Hypothalamus (tissue), 51 donors: ENCODE data around the gene WHRN.
A peak's percentile ranks its signal among the peaks of the same experiment; 100 is the strongest.

ENCODE experiments used
- DNase-seq, 51 donors: peaks; one replicate each; lab custom pipeline; 2025; lab: John Stamatoyannopoulos, UW

The WHRN gene

DNA sequence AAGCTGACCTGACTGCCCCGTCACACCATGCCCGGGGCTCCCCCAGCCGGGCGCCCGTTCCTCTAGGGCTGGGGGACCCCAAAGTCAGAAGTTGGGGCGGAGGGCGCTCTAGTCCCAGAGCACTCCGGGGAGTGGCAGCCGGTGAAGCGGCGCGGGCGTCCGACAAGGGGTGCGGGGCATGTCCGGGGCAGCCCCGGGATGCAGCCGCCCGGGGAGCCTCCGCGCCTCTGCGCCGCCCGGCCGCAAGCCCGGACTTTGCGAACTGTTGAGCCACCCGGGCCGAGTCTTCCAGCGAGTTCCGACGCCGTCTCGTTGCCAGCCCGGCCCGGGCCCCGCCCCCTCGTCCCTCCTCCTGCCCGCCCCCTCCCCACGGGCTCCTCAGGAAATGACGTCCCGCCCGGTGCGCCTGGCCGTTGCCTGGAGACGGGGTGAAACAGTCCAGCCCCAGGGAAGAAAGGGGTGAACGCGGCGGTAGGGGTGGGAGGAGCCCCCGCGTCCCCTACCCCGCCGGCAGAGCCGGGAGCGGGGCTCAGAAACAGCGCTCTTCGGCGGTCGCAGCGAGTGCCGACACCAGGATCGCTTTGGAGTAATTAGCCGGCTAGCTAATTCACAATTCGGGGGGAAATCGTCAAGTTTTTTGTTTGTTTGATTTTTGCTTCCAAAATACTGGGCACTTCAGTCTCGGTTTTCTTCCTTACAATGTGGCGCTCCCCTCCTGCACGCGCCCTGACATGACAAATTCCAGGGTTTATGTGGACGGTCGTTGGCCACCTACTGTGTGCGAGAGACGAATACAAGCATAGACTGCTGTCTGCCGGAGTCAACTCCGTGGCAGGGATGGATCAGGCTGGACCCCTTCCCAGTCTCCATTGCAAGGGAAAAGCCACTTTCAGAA is at the start of gene WHRN:
TSS of gene WHRN (minus strand) at position 287 of the 895 bp plus-strand sequence. CDS start 672 bp downstream, outside the sequence.
- DNase-seq, result peak; percentile 38 to 98 (median 91)

DNA sequence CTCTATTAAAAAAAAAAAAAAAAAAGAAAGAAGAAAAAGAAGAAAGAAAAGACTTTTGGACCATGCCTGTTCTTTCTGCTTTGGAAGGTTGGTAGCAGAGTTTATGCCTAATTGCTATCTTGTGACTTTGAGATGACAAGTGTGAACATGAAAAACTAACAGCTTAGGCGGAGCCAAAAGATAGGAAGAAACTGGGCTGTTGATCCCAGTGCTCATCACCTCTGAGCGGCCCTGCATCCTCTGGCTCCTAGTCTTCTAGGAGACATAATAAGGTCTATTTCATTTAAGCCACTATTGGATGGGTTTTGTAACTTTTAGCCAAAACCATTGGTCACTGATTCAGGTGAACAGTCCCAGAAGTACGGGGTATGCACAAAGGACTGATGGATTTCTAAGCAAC is 47.9 kb upstream of the WHRN start:
- no peak for DNase-seq

DNA sequence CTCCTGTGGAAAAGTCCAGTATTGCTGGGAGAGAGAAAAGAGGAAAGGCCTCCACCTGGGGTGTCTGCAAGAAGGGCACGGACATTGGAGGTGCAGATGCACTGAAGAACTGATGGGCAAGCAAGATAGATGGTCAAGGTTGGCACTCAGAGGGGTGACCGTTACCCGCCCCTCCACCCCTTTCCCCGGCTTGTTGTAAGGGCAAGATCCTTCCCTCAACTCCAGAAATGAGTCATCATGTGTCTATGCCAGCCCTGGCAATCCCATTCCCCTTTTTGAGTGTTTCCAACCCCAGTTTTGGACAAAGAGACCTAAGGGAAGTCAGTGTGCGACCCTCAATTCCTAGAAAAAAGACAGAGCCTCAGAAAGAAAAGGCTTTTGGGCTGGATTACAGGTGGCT is 47.4 kb upstream of the WHRN start:
- DNase-seq, result no peak

DNA sequence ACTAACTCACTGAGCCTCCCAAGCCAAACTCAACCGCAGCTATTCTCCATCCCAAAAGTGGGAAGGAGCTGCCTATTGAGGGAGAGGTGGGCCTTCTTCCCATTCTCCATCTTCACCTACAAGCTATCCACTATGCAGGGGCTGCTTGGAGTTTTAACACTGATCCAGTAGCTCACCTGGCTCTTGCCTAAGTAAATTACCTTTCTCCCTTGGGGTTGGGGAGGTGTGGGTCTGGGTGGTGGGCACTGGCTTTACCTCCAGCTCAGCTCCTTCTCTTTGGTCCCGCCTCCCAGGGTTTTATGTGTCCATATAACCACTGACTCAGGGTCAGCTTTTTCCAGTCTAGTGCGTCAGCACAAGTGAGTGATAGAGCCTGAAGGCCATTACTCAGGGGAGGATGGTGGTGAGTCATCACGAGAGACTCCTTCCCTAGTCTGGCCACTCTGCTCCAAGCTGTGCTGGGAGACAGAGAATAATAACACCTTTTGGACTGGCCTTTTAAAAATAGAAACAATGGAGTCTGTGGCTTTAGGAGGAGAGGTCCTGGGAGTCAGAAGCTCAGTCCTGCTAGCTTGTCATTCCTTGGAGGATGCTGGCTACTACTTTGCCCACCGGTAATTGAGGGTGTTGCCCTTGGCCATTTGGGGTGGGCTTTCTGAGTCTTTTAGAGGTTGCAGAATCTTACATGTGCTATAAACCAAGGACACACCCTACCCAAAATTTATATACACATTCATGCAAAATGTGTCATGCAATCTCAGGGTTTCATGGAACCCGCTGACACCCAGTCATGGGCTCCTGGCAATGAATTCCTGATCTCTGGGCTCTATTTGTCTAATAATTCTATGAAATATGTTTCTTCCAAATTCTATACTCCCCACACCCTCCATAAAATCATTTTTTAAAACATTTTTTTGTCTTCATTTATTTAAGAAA is 46.7 kb upstream of the WHRN start:
- DNase-seq, result peak in 2 of 51 donors; percentile 5 to 7

DNA sequence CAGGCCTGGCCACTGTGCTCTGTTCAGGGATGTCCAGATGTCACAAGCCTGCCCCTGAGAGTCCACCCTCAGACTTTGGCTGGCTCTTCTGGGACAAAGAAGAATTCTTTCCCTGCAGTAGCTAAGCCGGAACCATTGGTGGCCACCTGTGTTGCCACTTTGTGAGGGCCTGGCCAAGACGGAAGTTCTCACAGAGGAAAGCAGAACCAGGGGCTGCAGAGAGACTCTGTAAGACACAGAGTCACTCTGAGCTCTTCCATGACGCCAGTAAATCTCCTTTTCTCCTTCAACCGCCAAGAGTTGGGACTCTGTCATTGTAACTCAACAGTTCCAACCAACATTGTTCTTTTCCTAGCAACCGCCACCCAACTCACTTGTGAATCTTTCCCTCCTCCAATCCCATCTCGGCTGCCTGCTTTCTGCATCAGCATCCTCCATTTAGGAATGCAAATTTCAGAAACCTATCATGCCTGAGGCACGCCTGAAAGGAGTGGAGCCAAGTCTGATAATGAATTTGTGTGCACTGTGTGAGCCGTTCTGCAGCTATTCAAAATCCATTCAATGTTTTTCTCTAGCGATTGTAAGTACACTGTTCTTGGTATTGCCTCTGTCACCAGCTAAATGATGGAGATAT is 44.5 kb upstream of the WHRN start:
- peak in 3 of 51 donors; percentile 0 to 23 (median 19) for DNase-seq

DNA sequence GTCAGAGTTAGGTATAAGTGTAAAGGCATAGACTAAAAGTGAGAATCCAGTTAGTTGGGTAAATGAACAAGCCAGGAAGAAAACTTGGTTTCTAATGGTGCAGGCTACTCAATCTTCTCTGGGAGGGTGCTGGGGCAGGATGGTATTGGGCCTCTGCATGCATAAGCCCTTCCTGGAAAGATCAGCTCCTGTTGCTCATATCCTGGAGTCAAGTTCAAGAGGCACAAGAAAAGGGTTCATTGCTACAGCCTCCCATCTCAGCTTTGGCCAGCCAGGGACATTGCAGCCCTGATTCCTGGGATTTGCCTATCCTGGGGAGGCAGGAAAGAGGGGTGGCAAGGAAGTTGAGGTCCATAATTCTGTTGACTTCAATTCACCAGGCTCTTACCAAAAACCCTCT is 41.6 kb upstream of the WHRN start:
- DNase-seq, result no peak

DNA sequence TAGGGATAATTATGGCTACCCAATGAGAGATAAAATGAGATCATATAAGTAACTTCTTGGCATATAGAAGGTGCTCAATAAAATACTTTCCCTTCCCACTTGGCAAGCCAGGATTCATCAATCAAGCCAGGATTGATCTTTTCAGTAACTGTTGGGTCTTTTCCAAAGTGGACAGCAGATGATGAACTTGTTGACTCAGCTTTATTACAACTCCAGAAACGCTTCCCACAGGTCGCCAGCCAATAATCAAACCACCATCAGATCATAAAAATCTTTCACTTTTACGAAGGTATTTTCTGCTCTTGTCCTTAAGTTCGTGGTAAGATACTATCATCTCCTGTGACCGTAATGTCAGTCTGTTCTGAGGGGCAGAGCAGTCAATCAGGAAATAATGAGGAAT is 39.8 kb upstream of the WHRN start:
- no peak for DNase-seq

DNA sequence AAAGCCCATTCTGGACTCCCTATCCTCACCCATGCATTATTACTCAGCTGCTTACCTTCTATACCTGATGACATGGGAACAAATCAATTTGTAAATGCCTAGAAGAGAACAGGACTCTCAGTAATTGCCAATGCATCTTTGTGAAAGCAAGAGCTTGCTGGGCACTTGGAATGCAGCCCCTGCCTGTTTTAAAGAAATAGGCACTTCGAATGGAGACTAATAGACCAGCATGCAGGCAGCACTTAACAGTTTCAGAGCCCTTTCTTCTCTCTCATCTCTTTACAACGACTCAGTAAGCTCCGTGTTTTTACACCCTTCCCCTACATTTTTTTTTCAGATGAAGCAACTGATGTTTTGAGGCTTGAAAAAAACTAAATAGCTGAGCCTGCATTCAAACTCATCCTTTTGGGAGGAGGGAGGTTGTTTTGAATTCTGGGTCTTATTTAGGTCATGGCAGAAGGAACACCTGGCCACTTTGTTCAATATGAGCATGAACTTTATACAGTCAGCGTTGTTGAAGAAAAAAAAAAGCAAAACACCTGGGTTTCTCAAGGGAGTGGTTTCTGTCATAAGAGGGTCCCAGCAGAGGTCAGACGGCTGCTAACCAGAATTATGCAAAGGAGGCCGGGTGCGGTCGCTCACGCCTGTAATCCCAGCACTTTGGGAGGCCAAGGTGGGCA is 34.6 kb upstream of the WHRN start:
- DNase-seq, result no peak

DNA sequence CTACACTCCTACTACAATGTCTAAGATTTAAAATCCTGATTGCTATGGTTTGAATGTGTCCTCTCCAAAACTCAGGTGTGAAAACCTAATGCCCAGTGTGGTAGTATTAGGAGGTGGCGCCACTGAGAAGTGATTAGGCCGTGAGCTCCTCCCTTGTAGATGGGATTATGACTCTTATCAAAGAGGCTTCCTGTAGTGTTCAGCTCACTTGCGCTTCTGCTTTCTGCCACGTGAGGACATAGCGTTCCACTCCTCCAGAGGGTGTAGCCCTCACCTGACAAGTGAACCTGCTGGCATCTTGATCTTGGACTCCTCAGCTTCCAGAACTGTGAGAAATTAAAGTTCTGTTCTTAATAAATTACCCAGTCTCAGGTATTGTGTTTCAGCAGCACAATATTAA is 33.0 kb upstream of the WHRN start:
- DNase-seq, result no peak

DNA sequence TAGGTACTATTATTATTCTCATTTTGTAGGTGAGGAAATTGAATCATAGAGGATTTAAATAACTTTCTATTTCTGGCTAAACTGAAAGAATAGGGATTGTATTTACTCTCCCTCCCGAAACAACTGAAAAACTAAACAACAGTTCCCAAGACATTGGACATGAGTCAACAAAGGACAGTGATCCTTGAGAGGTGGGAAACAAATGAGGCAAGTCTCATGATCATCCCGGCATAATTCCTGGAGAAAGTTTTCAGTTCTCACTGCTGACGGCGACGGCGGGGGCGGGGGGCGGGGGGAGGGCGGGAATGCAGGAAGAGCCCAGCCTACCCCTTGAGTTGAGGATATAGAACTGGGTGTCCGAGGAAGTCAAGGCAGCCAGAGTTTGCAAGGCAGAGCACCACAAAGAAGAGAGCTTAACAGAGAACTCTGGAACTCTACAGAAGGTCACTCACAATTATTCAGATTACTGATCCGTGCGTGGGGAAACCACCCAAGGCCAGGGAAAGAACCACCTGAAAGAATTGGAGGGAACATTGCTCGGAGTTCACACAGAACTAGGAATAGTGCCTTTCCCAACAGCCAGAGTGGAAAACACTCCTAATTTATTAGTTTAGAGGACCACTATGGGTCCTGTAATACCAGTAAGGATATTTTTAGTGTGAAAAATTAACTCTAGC is 27.4 kb upstream of the WHRN start:
- DNase-seq, result no peak

DNA sequence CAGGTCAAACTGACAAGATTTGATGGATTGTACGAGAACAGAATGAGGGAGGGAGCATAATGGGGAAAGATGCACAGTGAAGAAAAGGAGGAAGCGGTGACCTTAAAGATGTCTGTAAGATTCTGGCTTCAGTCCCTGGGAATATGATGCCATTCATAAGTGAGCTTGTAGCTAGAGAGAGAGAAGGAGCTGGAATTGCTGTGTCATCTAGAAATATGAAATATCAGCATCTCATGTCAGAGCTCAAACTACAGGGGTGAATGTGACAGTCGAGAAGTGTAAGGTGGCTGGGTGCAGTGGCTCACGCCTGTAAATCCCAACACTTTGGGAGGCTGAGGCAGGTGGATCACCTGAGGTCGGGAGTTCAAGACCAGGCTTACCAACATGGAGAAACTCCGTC is 24.0 kb upstream of the WHRN start:
- DNase-seq, result no peak

DNA sequence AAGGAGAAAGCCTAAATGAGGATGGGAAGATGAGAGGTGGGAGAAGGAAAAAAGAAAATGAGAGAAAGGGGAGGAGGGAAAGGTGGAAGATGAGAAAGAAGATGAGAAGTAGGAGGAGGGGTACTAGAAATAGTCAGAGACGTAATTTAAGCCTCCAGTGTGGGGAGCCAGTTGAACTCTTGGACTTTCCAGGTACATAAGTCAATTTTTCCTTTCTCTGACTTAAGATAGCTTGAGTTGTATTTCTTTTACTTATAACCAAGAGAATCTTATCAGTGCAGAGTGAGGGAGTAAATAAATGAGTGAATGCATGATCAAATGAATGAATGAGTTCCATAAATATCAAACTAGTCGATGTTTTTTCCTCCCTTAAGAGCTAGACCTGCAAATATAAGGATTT is 21.5 kb upstream of the WHRN start:
- DNase-seq, result no peak

DNA sequence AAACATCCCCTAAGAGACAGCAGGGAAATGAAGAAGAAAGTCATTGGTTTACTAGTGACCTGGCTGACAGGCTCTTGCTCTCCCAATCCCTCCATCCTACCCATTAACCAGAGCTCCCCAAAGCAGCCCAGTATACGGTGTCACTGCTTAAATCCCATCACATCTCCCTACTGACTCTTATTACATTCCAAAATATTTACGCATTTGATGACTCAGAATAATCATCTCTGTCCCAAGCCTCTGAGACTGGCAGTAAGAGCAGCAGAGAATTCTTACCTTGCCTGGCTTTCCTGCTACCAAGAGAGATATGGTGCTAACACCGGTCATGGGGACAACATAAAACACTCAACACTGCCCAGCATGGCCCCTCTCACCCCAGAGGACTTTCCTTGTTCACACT is 20.2 kb upstream of the WHRN start:
- DNase-seq, result no peak

DNA sequence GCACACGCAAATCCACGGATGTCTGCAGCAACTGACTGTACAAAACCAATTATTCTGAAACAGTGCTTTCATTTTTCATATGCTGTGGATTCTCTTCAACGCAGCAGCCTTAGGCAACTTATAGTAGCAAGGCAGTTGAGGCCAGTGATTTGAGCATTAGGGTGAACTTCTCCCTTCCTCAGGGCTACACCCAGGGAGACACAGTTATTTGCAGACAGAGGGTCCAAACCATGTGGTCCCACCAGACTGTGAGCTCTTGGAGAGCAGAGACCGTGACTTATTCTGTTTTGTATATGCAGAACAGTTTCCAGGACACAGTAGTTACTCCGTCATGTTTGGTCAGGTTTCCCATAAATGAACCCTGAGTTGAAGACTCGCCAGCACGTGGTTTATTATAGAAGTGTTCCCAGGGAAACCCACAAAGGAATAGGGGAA is 19.0 kb upstream of the WHRN start:
- DNase-seq, result no peak

DNA sequence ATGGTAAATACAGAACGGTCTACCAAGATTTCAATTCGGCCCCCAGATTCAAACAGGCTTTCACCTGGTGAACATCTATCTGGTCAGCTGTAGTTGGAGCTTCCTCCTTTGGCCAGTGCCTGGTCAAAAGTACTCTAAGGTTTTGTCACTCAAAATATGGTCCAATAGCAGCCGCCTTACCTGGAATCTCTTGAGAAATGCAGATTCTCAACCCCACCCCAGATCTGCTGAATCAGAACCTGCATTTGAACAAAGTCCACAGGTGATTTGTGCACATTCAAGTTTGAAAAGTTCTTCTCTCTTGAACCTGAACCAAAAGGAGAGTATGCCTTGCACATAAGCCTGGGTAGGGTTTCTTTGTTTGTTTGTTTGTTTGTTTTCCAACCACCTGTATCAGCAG is 17.6 kb upstream of the WHRN start:
- no peak for DNase-seq

DNA sequence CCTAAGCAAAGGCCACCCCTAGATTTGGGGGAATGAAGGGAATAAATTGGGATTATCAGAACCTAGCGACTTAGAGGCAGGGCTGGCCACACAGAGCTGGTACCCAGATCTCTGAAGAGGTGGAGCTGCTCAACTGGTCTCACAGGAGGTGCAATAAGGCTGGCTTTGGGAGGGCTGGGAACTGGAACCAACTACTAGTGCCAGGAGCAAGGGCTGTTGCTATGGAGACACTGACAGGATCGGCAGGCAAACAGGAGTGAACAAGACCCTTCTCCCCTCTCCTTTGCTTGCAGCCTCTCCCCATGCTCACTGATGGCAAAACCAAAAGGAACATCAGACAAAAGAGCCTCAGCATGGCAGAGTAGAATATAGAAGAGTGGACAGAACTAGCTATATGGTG is 17.0 kb upstream of the WHRN start:
- no peak for DNase-seq

DNA sequence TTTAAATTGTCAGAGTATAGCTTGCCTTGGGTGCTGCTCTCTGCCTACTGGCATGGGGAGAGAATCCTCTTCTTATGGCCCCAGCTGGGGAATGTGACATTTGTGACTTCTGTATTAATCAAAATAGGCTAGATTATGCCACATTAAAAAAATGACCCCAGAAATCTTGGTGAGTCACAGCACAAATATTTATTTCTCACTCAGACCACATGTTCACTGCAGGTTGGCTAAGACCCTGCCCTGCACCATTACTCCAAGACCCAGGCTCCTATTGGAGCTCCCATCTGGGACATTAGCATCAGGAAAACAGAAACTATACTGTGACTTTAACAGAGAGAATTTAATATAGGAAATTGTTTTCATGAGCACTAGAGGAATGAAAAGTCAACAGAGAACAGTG is 16.6 kb upstream of the WHRN start:
- no peak for DNase-seq

DNA sequence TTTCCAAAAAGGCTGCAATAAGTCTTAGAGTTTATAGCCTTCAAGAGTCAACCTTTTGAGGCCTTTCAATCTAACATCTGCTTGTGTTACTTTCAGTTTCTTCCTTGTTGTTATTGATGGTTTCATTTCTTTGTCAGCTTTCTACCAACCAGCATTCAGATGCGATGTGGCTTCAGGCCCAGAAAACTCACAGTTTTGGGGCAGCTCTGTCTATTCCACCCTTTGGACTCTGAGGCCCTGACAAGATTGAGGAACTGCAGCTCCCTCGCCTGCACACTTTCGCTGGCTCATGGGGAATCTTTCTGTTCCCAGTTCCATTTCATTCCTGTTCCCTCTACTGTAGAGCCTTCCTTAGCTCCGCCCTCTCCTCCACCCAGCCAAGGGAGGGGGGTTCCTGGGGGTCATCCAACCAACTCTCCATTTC is 13.3 kb upstream of the WHRN start:
- no peak for DNase-seq

DNA sequence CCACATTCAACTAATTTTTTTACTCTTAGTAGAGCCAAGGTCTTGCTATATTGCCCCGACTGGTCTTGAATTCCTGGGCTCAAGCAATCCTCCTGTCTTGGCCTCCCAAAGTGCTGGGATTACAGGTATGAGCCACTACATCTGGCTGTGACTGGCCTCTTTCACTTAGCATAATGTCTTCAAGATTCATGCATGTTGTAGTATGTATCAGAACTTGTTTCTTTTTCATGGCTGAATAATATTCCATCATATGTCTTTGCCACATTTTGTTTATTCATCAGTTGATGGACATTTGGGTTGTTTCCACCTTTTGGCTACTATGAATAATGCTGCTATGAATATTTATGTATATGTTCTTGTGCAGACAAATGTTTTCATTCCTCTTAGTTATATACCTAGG is 12.8 kb upstream of the WHRN start:
- no peak for DNase-seq

DNA sequence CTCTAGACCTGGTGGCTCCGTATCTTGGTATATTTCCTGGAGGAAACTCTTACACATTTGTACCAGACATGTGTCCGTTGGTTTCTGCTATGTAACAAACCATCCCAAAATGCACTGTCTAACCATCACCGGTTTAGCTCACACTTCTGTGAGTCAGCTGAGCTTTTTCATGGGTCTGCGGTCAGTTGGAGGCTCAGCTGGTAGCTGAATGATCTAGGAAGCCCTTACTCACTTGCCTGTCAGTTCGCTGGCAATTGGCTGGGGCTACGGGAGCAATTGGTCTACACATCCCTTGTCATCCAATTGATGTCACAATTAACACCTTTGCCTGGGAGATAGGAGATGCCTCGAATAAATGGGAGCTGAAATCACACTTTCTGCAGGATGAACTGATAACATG is 11.6 kb upstream of the WHRN start:
- no peak for DNase-seq
